DMS79 treated with DMSO at 0.1 percent for 48 hours (cell line): ENCODE measurements around the gene SKOR1.

ENCODE experiments used
- DNase-seq: peaks from one replicate; lab custom pipeline; 2025; lab: John Stamatoyannopoulos, UW

Gene SKOR1

DNA sequence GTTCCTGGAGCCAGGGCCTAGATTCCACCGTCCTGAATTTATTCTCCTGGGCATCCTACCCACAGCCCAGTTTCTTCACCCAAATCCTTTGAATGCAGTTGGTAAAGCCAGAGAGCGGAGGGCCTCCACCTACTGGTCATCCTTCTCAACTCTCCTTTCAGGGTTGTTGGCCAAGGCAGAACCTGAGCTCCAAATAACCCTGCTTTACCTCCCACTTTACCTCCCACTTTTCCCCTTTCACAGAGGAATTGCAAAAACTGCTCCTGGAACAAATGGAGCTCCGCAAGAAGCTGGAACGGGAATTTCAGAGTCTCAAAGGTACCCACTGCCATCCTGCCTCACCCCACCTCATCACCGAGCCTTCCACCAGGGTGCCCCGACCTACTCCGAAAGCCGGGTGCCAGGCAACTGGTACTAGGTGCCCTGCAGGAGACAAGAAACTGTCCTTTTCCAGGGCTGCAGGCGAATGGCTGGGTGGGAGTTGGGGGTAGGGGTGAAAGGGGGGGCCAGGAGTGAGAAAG lies 6.8 kb downstream of the SKOR1 start:
- no peak for DNase-seq

DNA sequence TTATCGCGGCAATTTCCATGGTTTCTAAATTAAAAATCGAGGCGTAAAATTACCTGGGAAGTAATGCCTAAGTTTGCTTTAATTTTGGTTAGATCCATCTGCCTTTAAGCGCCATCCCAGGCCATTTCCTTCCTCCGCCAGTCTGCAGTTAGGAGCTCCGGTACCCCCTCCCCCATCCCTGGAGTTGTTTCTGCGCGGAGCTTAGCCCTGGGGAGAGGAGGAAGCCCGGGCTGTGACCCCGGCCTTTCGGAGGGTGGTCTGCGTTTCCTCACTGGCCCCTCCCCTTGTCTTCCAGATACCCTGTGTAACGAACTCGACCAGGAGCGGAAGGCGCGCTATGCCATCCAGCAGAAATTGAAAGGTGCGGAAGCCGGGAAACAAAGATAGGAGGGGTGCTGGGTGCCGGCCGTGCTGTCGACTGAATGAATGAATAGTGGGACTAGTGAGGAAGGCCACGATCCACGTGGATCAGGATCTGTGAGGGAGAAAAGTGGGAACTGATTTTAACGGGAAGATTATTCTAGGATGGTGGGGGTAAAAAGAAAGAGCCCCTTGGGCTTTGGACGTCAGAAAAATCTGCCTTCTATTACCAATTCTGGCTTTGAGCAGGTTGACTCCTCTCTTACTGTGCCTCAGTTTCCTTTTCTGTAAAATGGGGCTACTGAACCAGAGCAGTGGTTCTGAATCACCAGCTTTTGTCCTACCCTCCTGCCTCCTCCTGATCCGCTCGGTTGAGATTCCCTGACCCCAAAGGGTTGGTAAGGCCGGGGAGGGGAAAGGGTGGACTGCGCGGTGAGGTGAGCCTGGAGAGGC lies 7.8 kb downstream of the SKOR1 start:
- DNase-seq = no peak

DNA sequence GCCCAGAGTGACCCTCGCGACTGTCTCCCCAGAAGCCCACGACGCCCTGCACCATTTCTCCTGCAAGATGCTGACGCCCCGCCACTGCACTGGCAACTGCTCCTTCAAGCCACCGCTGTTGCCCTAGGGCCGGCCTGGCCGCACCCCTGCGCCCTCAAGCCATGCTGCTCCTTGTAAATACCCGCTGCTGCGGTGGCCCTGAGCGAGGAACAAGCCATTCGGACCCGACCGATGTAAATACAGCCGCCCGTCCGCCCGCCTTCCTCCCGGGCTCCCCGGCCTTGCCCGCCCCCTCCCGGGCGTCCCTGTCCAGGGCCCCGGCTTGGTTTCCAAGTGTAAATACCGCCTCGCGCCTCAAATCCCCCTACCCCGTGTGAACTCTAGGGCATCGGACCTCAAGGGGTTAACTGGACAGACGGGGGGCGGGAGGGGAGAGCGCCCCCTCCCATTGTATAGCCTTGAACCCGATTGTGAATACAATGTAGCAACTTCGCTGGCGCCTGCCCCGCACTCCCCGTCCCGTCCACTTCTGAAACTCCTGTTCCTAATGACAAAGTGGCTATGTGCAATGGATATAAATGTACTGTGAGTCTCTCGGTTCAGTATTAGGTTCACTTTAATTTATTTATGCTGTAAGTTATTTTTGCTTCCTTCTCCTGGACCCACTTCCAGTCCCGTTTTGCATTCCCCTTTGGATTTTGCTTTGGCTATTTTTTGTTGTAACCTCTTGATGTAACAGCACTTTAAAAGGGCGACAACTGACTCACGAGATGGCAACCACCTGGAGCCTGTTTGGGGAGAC lies 8.6 kb downstream of the SKOR1 start:
- DNase-seq = no peak

DNA sequence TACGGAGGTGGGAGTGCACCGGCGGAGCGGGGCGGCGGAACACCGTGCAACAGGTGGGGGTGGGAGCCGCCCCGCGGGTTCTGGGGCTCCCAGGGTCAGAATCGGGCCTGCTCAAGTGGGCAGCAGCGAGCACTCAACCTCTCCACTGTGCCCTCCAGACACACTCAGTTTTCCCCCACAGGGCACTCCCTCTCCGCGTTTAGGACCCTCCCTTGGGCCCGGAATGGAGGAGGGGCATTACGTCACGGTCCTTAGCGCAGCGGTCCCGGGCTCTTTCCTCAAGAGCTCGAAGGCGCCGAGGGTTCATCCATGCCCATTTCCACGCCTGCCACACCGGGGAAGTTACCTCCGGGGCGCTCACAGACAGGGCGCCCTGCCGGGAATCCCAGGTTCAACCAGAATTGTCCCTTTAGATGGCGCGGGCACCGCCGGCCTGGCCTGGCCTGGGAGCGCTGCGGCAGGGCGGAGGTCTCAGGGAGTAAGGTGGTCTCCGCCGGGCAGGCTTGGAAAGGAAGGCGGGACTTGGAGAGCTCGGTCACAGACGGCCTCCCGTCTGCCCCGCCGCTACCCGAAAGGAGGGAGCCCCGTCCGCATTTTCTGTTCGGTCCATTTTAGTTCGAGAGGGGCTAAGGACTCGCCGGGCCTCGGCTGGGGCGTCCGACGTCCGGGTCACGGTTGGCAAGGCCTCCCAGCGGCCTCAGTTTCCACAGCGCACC lies 9.4 kb downstream of the SKOR1 start:
- DNase-seq = no peak

DNA sequence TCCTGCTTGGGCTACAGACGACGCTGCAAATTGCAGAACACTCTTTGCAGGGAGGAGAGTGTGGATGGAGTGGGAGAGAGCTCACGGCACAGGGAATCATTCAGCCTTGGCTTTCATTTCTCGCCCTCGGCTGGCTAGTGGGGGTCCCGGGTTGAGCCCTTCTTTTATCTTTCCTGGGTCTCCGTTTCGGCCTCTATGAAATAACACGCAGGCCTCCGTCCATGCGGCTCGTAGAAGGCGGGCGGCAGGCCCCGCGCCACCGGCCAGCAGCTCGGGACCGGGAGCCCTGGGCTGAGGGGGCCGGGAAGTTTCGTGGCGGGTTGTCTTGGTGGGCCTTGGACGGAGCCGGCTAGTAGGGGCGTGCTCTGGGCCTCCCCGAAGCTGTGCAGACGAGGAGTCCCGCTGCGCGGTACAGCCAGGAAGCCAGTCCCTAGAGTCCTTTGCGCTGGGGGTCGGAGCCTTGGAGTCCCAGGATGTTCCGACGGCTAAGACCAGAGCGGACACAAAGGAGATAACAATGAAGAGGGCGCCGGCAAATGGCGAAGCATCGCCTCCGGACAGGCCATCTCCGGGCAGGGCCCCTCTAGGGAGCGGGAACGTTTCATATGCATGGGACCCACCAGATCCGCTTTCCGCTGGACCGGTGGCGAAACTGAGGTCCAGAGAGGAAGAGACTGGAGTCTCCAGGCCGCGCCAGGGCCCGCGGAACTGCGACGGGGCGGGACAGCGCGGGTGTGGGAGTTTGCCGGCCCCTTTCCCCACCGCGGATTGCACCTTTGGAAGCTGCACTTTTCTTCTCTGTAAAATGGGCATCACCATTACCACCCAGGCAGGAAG lies 10.2 kb downstream of the SKOR1 start:
- DNase-seq = no peak

DNA sequence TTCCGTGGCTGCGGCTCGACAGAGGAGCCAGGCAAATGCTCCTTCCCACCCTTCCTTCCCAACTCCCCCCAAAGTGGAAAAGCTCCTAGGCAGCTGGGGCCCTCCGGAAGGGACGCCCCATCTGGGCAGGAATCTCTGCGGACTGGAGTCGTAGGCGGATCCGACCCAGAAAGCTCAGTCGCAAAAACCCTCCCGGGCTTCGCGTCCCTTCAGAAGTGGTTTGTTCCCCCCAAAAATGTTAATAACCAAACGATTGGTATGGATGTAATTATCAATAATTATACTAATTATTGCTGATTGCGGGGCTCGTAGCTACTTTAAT lies 10.8 kb downstream of the SKOR1 start:
- no peak for DNase-seq

DNA sequence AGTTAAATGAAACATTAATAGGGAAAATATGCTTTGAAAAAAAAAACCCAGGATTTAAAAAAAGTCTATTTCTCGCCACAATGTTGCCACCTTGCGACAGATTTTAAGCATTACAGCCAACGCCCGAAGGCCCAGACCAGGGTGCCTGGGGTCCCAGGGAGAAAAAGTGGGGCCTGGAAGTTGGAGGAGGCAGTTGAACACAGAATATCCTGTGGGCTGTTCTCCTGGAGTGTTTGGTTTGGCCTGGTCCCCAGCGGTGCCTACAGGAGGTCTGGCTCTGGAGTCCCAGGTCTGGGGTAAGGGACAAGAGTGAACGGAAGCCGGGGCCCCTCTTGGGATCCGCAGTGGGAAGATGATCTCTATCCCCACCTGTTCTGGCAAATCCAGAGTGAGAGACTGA lies 11.2 kb downstream of the SKOR1 start:
- DNase-seq = no peak

DNA sequence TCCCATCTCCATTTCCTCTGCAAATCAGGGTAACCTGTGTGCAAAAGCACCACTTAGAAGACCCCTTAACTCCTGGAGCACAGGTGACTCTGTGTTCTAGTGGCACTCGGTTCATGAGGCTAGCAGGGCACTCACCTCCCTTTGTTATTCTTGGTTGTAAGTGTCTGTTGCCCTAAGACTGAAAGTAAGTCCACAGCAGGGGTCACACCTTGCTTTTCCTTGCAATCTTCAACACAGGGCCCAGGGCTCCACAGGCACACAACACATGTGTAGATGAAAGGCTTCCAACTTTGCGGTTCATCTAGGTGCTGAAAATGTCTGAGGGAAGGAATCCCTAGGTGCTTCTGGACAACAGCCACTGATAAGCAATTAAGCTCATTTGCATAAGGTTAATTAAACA lies 11.6 kb downstream of the SKOR1 start:
- no peak for DNase-seq

DNA sequence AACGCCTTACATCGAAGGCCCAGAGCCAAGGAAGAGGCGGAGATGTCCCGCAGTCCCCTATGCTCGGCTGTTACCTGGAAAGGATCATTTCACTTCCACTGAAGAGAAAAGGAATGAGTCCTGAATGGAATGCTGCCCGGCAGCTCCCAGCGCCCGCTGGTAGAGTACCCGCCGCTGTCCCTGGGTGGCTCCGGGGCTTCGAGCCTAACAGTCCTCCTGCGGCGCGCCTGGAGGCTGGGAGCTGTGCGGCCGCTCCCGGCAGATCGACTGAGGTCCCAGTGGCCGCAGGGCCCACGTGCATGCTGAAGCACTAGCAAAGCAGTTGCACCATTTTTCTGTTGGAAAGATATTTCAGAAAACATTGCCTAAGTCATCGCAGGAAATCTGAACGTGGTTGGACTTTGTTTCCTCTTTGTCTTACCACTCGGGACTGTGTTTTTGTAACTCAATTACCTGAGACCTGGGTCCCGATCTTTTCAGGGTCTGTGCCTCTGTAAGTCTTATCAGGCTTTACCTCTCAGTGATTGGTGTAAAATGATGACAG lies 13.6 kb downstream of the SKOR1 start:
- DNase-seq = no peak

DNA sequence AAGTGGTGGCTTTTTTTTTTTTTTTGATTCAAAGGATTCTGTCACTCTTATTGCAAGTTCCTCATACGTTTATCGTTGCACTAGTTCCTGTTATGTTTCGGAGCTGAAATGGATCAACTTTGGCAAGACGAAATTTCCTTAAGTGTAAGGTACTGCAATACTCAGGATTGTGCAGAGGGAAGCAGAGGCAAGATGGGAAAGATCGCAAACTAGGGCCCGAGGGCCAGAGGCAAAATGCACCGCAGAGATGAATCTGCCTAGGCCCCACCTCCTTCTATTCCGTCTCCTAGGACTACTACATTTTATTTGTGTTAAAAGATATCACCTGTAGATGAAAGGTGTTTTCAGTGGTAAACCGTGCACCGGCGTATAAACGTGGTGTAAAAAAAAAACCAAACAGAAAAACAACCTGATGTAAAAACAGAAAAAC lies 14.2 kb downstream of the SKOR1 start:
- peak; percentile 70 for DNase-seq

DNA sequence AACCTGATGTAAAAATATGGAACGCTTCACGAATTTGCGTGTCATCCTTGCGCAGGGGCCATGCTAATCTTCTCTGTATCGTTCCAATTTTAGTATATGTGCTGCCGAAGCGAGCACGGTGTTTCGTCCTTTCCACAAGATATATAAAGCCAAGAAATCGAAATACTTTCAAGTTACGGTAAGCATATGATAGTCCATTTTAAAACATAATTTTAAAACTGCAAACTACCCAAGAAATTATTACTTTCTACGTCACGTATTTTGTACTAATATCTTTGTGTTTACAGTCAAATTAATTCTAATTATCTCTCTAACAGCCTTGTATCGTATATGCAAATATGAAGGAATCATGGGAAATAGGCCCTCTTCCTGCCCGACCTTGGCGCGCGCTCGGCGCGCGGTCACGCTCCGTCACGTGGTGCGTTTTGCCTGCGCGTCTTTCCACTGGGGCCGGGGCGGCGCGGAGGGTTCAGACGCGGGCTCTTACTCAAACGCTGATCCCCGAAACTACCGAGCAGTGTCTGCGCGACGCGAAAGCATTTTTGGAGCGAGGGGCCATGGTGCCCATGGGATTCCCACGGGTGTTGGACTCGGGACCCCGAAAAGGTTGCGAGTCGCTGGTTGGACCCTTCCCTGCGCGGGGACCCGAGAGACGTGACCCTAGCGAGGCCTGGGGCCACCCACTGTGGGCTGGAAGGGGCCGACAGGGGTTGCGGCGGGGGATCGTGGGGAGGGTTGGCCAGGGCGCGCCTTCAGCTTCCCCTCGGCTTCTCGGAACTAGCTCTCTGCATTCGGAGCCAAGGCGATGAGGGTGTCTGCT lies 14.8 kb downstream of the SKOR1 start, which contains the start of gene RNU6-1:
RNU6-1 (minus strand) TSS at position 117 of the 820 bp plus-strand sequence.
- DNase-seq = peak; percentile 76

DNA sequence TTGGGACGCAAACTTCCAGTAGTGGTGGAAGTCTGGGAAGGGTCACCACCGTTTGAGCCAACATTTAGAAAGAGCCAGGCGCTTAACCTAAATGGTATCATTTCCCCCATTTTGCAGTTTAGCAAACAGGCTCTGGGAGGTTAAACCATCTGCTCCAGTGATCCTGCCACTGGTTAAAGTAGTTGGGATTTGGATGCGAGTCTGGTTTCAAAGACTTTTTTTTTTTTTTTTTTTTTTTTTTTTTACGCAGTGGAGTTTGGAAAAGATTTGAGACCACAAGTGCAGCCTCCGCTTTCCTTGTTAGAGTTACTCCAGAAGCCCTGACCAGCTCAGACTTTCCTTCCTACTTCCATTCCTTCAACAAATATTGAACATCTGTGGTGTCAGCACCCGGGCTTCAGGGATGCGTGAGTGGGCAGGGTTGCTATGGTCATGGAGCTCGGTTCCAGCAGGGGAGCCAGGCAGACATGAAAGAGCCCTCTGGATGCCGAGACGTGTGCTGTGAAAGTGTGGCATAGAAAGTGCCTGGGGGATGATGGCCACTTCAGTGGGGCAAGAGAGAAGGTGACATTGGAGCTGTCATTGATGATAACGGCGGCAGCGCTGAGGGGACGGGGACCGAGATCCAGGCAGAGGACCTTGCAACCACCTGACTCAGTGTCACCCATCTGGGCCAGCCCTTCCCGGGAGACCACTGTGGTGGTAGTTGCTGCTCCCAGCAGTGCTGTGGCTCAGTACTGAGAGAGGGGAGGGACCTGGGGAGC lies 15.6 kb downstream of the SKOR1 start:
- no peak for DNase-seq

DNA sequence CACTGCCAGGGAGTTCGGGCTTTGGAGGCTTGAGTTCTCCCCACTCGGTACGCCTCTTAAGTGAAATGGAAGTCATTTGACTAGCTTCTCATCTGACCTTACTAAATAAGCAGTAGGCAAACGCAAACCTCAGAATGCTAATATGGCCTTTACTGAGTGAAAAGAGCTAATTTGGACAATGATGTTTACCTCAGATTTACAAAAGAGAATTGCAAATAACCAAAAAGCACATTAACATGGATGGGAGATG lies 16.1 kb downstream of the SKOR1 start:
- DNase-seq = no peak

DNA sequence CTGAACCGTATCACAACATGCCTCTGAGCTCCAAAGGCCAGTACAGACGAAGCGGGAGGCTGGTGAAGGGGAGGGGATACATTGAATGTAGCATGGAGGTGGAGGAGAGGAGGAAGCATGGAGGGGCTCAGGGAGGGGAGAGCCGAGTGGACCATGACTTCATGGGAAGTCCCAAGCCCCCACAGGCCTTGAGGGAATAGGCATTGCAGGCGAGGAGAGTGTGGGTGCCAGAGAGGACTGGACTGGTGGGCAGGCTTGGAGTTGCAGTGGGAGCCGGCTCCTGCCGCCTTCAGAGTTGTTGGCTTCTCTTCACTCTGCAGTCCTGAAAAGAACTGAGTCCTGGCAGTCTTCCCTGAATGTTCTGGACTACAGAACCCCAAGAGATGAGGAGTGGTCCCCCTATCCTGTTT lies 17.8 kb downstream of the SKOR1 start:
- no peak for DNase-seq

DNA sequence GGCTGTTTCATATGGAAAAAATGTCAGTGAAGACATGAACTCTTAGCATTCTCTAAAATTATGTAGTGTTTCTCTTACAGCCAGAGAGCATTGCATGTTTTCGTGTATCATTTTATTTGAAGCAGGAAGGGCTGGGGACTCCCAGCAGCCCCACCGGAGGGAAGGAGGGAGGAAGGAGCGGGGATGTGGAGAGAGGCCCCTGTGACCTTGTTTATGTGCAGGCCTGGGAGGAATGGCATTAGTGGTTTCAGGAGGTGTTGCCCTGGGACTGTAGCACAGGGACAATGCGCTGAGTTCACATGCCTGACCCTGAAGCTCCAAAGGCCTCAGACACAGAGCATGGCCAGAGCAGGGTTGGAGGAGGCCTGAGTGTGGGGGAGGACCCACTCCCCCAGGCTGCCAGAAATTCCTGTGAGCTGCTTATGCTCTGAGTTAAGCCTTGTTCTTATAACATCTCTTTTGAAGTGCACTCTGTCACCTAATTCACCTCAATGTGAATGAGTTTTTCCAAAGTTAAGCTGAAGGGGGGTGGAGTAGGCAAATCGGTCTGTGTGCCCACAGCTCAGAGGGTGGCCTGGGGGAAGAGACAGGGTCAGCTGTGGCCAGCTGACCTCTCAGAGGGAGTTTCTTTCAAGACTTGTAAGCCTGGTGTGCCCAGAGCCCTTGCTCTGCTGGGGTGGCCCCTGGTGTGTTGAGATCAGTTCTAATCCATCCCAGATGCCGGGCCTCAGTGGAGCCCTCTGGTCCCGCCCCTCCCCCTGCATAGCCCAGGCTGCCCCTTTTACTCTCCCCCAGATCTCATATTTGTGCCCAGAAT lies 18.5 kb downstream of the SKOR1 start:
- DNase-seq = no peak

DNA sequence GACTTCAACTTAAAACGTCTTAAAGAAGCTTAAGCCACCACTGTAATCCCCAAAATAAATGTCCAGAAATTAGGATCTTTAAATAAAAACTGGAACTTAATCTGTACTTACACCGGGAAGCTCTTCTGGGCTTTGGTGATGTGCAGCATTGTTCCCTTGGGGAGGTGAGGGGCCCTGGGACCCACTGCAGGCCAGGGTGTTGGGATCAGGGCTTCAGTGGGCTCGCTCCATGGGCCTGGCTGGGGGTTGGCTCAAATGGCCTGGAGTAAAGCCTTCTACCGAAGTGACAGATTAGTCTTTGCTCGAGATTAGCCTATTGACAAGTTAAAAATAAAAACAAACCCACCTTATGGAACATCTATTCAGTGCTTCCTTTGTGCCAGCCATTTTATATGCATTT lies 20.7 kb downstream of the SKOR1 start:
- no peak for DNase-seq

DNA sequence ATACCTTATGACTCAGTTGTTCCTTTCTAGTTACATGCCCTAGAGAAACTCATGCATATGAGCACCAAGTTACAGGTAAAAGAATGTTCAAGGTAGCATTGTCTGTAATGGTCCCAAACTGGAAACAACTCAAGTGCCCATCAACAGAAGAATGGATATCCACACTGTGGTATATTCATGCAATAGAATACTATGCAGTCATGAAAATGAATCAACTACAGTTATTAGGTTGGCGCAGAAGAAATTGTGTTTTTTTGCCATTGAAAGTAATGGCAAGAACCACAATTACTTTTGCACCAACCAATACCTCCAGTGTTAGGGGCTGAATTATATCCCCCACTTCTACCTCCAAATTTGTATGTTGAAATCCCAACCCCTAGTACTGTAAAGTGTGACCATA lies 24.2 kb downstream of the SKOR1 start:
- no peak for DNase-seq

DNA sequence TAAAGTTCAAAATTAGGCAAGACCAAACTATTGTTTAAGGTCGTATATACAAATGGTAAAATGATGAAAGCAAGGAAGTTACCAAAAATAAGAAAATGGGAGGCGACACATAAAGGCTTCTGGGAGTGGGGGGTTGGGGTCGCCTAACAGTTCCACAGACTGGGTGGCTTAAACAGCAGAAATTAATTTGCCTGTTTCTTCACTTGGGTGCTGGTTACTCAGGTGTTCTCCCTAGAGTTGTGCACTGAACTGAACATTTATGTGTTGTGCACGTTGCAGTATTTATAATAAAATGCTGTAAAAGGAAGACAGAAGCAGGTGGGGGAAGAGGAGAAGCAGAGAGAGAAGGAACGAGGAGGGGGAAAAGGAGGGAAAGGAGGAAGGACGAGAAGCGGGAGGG lies 25.0 kb downstream of the SKOR1 start:
- DNase-seq = no peak

DNA sequence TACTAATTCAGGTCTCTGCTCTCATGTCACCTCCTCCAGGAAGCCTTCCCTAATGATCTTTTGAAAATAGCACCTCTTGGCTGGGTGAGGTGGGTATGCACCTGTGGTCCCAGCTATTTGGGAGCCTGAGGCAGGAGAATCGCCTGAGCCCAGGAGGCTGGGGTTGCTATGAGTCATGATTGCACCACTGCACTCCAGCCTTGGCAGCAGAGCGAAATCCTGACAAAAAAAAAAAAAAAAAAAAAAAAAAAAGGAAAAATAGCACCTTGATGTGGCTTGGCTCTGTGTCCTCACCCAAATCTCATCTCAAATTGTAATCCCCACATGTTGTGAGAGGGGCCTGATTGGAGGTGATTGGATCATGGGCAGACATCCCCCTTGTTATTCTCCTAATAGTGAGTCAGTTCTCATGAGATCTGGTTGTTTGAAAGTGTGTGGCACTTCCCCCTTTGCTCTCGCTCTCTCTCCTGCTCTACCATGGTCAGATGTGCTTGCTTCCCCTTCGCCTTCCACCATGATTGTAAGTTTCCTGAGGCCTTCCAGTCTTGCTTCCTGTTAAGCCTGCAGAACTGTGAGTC lies 25.8 kb downstream of the SKOR1 start:
- DNase-seq = no peak
